ENCODE data around the gene PPP1R7.

Gene PPP1R7

DNA sequence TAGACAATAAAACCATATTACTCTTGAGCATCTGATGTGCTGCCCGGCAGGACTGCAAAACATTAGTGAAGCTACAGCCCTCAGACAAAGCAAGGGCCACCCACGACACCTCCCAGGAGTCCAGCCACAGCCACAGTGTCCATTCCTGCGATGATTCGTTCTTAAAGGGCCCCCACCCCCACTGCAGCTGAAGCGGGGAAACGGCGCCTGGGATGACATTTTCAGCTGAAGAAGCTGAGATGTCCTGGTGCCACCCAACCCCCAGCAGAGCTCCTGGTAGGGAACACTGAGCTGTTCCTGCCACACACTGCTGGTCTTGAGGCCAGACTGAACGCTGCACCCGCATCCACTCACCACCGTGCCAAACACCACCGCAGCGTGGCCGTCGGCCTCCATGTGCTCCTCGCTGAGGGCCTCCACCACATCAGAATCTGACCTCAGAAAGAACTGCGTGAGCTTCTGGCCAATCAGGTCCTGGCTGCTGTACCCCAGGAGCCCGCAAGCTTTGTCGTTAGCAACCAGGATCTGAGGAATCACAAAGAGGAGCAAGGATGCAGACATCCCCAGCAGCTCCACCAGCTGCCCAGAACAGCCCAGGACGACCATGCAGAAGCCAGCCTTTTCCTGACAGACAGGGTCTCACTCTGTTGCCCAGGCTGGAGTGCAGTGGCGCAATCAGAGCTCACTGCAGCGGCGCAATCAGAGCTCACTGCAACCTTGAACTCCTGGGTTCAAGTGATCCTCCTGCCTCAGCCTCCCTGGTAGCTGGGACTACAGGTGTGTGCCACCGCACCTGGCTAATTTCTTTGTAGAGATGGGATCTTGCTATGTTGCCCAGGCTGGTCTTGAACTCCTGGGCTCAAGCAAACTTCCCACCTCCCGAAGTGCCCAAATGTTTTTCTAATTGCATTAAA, 10.5 kb upstream of the PPP1R7 start:
- TF ChIP-seq, protein P1, sequence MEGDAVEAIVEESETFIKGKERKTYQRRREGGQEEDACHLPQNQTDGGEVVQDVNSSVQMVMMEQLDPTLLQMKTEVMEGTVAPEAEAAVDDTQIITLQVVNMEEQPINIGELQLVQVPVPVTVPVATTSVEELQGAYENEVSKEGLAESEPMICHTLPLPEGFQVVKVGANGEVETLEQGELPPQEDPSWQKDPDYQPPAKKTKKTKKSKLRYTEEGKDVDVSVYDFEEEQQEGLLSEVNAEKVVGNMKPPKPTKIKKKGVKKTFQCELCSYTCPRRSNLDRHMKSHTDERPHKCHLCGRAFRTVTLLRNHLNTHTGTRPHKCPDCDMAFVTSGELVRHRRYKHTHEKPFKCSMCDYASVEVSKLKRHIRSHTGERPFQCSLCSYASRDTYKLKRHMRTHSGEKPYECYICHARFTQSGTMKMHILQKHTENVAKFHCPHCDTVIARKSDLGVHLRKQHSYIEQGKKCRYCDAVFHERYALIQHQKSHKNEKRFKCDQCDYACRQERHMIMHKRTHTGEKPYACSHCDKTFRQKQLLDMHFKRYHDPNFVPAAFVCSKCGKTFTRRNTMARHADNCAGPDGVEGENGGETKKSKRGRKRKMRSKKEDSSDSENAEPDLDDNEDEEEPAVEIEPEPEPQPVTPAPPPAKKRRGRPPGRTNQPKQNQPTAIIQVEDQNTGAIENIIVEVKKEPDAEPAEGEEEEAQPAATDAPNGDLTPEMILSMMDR (conservative IDR thresholded peaks at IDR 0.05; ENCODE audit: low read depth, low read length) = no peak
- no peak overlapping the region for H3K4me3 ChIP-seq (IDR thresholded peaks at IDR 0.05; ENCODE audit: insufficient read depth, low read depth, low read length)
- H3K79me2 ChIP-seq (ENCODE audit: insufficient read depth, low read depth) = no peaks in the 10 kb centered on the region

DNA sequence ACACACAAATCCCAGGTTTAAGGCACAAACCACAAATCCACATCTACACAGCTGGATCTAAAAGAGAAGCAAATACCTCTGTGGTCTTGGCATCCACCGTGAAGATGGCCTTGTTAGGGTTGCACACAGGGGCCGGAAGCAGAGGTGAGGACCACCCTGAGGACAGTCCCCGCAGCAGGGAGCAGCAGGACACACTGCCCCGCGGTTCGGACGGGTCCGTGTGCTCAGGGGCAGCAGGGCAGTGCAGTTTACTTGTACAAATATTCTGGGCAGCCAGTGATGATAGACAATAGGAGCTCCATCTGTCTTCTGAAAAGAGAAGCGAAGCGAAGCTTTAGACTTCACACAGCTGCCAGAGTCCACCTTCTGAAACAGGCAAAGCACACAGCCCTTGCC, 9.8 kb upstream of the PPP1R7 start:
- Histone ChIP-seq H4K20me1 (ENCODE audit: insufficient read depth) (no peaks in the 10 kb centered on the region), H3K9ac (no peak overlapping the region), H3K27ac (no peak overlapping the region), H3K36me3 (ENCODE audit: insufficient read depth) (no peaks in the 10 kb centered on the region), H3K27me3 (ENCODE audit: insufficient read depth, low read depth) (no peaks in the 10 kb centered on the region), H2AFZ (ENCODE audit: low read depth) (no peak overlapping the region), H3K4me1 (ENCODE audit: low read depth, poor library complexity, severe bottlenecking) (no peaks in the 10 kb centered on the region), H3K79me2 (ENCODE audit: insufficient read depth, low read depth) (no peaks in the 10 kb centered on the region), H3K4me2 (no peak overlapping the region), H3K4me3 (IDR thresholded peaks at IDR 0.05; ENCODE audit: insufficient read depth, low read depth, low read length) (no peak overlapping the region)
- TF ChIP-seq, protein P1 (conservative IDR thresholded peaks at IDR 0.05; ENCODE audit: low read depth, low read length) = no peak

More for the DNA sequence above, 10.5 kb upstream of the PPP1R7 start:
- H3K27me3 ChIP-seq (ENCODE audit: insufficient read depth, low read depth) = no peaks in the 10 kb centered on the region
- H3K9ac ChIP-seq = no peak overlapping the region
- H3K27ac ChIP-seq = no peak overlapping the region
- no peaks in the 10 kb centered on the region for H3K4me1 ChIP-seq (ENCODE audit: low read depth, poor library complexity, severe bottlenecking)
- no peaks in the 10 kb centered on the region for H3K36me3 ChIP-seq (ENCODE audit: insufficient read depth)
- H4K20me1 ChIP-seq (ENCODE audit: insufficient read depth) = no peaks in the 10 kb centered on the region
- no peak overlapping the region for H3K4me2 ChIP-seq
- no peak overlapping the region for H2AFZ ChIP-seq (ENCODE audit: low read depth)

DNA sequence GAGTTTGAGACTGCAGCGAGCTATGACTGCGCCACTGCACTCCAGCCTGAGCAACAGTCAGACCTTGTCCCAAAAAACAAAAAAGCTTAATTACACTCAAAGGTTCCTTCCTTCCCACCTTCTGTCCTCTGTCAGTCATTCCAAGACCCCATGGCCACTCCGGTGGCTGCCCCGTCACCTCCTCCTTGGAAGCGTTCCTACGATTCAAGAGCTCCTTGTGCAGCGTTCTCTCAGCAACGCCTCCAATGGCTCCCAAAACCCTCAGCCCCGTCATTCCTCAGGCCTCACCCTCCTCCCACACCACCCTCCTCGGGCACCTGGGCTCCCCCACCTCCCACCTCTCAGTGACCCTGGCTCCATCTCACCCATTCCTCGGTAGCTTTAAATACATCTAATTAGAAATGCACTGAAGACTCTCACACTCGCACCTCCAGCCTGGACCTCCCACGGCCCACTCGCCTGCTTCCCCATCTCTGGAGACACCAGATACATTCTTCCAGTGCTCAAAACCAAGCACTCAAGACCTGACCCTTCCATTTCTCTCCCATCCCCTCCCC, 9.0 kb upstream of the PPP1R7 start:
- H3K27ac ChIP-seq = no peak overlapping the region
- H3K9ac ChIP-seq = no peak overlapping the region
- no peaks in the 10 kb centered on the region for H3K27me3 ChIP-seq (ENCODE audit: insufficient read depth, low read depth)
- H4K20me1 ChIP-seq (ENCODE audit: insufficient read depth) = no peaks in the 10 kb centered on the region
- no peaks in the 10 kb centered on the region for H3K79me2 ChIP-seq (ENCODE audit: insufficient read depth, low read depth)
- H3K36me3 ChIP-seq (ENCODE audit: insufficient read depth) = no peaks in the 10 kb centered on the region
- H3K4me1 ChIP-seq (ENCODE audit: low read depth, poor library complexity, severe bottlenecking) = no peaks in the 10 kb centered on the region
- no peak overlapping the region for H3K4me3 ChIP-seq (IDR thresholded peaks at IDR 0.05; ENCODE audit: insufficient read depth, low read depth, low read length)
- TF ChIP-seq, protein P1 (conservative IDR thresholded peaks at IDR 0.05; ENCODE audit: low read depth, low read length) = no peak
- no peak overlapping the region for H3K4me2 ChIP-seq
- no peak overlapping the region for H2AFZ ChIP-seq (ENCODE audit: low read depth)

DNA sequence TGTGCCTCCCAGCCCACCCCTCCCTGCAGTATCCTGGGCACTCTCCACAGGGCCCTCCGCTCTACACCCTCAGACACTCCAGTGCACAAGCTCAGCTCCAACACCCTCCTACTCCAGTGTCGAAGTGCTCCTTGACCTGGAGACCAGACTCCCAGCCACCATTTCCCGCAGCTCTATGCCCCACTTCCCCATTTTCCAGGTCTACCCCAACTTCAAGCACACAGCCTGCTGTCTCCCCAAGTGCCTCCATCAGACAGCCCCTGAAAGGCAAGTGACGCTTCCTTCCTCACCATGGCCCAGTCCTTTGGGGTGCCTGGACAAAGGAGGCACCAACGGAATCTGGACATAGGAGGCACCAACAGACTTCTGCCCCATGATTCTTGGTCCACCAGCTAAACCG, 8.2 kb upstream of the PPP1R7 start:
- Histone ChIP-seq H3K9ac (no peak overlapping the region), H3K27ac (no peak overlapping the region), H3K4me2 (no peak overlapping the region), H3K36me3 (ENCODE audit: insufficient read depth) (no peaks in the 10 kb centered on the region), H3K4me3 (IDR thresholded peaks at IDR 0.05; ENCODE audit: insufficient read depth, low read depth, low read length) (no peak overlapping the region), H3K79me2 (ENCODE audit: insufficient read depth, low read depth) (no peaks in the 10 kb centered on the region), H4K20me1 (ENCODE audit: insufficient read depth) (no peaks in the 10 kb centered on the region), H3K27me3 (ENCODE audit: insufficient read depth, low read depth) (no peaks in the 10 kb centered on the region), H3K4me1 (ENCODE audit: low read depth, poor library complexity, severe bottlenecking) (no peaks in the 10 kb centered on the region), H2AFZ (ENCODE audit: low read depth) (no peak overlapping the region)
- TF ChIP-seq, protein P1 (conservative IDR thresholded peaks at IDR 0.05; ENCODE audit: low read depth, low read length) = no peak
